Measurements from ENCODE around the gene POLD2. TPM values are rescaled to one million over a fixed set of nuclear protein-coding genes. Genes with fewer than 3 reads are reported as not detected.
A peak's percentile ranks its signal among the peaks of the same experiment; 100 is the strongest.

Gene POLD2
- total RNA-seq, 1 experiment from 2014 or later: 154 TPM

GRCh38 chr7:44153948-44154335 lies 30.6 kb upstream of the POLD2 start (continued):
- no peak for TF ChIP-seq ARID4B (CRISPR knock-in tag; IDR thresholded peaks at IDR 0.05; ENCODE audit: borderline replicate concordance)

GRCh38 chr7:44152971-44153947 lies 29.9 kb upstream of the POLD2 start:
- H3K9me3 Mint-ChIP-seq: no peaks in the 10 kb centered on the region
- TF ChIP-seq E2F5 (CRISPR knock-in tag; IDR thresholded peaks at IDR 0.05): no peak
- no peak for TF ChIP-seq NFATC4 (CRISPR knock-in tag; IDR thresholded peaks at IDR 0.05)
- no peak for TF ChIP-seq ZMAT4 (CRISPR knock-in tag; IDR thresholded peaks at IDR 0.05)
- TF ChIP-seq ETV6 (CRISPR knock-in tag; IDR thresholded peaks at IDR 0.05): no peak
- no peak for TF ChIP-seq USF2 (CRISPR knock-in tag; IDR thresholded peaks at IDR 0.05)
- no peak for TF ChIP-seq ARID4B (CRISPR knock-in tag; IDR thresholded peaks at IDR 0.05; ENCODE audit: borderline replicate concordance)
- TF ChIP-seq ZNF671 (CRISPR knock-in tag; IDR thresholded peaks at IDR 0.05): no peak
- TF ChIP-seq ZBTB43 (CRISPR knock-in tag; IDR thresholded peaks at IDR 0.05): no peak
- TF ChIP-seq MLX (CRISPR knock-in tag; IDR thresholded peaks at IDR 0.05): no peak
- TF ChIP-seq CREB1 (CRISPR knock-in tag; IDR thresholded peaks at IDR 0.05): no peak
- CTCF ChIA-PET: interaction anchor here (0.9 to 1.5 kb wide), 5 partner anchors 8 to 88 kb away, joined by 3 to 7 read pairs (median 3); partner anchors contain the start of gene GCK
- H3K27me3 Mint-ChIP-seq (ENCODE audit: low read depth): no peaks in the 10 kb centered on the region
- ATAC-seq (peak; percentile 69), DNase-seq (ENCODE audit: low spot score) (peak; percentile 18)
- no peaks in the 10 kb centered on the region for H3K36me3 Mint-ChIP-seq
- no peak overlapping the region for H3K4me3 Mint-ChIP-seq
- H3K27ac Mint-ChIP-seq: no peak overlapping the region
- no peaks in the 10 kb centered on the region for H3K4me1 Mint-ChIP-seq
- POLR2A ChIA-PET: no interaction called here

Measured in WTC11 (cell line).